Right hindlimb (tissue), 1 donor: ENCODE measurements around the gene SFRP2.

ENCODE experiments used
- DNase-seq: peaks from one replicate; pipeline ENCODE4 v3.0.0-alpha.2; 2018

SFRP2 gene

DNA sequence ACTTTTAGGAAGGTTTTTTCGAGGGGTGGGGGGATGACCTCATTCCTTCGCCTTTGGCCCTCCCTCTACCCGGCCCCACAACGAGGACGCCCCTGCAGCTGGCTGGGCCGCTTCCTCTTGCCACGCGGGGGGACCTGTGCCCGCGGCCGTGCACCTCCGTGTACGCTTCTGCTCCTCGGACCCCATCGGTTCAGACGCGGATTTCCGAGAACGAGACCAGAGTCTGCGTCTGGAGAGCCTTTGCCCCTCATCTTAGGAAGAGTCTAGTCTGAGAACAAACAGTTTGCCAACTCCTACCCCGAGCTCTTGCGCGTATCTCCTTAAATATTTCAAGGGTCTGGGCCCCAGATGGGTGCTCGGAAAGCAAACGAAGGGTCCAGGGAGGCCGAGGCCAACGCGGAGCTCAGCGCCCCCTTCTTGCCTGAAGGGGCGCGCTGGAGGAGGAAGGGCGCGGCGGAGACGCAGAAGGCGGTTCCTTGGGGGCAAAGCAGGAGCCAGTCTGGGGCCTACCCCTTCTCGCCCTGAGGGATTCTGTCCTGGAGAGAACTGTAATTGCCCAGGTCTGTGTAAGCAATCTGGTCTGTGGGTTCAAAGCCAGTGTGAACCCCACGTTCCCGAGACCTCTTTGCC, 3.9 kb upstream of the SFRP2 start:
- DNase-seq, result no peak

DNA sequence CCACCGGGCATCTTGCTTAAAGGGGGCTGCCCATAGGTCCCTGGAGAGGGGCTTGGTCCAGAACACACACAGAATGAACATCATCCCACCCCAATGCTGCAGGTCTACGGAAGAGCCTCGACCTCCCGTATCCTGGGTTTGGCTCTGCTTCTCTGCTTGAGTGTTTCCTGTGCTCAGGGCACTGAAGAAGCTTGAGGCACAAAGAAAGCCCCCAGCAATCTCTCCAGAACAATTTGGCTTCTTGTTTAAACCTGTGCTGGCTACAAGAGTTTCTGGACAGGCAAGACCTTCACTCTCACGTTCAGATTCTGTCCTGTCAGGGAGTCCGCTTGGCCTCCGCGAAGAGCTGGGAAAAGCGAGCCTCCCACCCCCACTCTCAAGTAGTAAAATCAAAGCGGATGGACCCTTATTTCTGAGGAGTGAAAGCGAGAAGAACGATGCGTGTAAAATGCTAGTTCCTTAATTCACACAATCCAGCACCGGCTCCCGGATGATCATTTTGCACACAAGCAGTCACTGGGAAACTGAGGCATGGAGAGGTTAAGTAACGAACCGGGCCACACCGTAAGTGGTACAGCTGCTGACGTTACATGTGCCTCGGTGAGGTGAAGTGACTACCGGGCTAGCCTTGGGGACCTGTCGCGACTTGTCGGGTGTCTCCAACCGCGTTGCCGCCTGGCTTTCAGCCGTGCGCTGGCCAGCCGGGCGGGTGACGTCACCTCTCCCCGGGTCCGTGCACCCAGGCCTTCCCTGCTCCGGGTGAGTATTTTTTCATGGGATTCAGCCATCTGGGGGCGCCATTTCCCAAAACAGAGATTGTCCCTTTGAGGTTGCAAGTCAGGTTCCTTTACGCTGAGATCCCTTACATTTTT, 3.1 kb upstream of the SFRP2 start:
- DNase-seq, result peak; percentile 91

DNA sequence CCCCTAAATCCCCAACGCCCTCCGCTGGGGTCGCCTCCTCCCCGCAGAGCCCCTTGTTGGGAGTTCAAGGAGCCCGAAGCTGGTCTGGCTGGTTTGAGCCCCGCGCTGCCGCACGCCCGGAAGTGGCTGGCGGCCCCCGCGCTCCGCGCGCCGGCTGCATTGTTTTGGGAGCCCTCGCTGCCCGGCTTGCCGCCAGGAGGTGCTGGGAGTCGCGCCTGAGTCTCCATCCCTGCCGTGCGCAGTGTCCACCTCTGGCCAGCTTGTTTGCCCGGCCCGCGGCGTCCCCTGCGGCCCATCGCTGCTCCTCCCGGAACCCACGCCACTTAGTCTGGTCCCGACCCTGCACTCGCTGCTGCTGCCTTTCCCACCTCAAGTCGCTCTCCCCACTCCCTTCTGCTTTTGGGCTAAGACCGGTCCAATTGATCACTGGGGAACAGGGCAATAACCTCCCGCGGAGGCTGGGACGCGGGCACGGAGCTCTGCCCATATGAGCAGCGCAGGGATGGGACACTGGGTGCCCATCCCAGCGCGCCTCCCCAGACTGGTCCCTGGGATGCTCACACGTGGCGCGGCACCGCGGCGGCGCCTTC, 2.2 kb upstream of the SFRP2 start:
- DNase-seq, result peak; percentile 67

GRCh38 chr4:153790500-153790865, 1.6 kb upstream of the SFRP2 start:
- no peak for DNase-seq

DNA sequence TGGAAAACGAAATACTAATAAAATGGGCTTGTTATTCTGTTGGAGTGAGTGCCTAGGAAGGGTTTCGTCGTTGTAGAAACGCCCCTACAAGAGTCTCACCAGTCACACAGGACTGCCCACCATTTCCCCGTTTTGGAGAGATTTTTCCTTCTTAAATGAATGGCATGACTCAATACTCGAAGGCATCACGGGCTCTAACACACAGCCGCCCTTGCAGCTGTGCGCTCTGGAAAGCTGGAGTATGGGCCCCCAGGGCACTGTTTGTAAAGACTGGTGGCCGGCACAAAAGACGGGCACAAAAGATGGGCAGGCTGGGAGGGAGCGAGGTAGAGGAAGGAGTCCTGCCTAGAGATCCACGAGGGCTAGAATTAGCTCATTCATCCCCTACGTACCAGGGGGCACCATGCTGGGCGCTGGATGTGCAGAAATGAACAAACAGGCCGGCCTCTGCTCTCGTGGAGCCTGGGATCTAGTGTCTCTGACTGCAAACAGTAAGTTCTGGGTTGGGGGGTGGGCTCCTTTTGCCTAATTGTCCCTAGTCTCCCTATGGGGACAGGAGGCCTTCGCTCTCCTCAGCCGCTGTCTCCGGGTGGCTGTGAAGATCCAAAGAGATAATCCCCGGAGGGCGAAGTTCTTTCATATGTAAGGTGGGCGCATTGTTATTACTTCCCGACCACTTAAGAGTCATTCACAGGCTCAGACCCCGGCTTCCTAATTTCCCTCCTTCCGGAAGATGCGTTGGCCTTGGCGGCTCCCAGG, 1.0 kb upstream of the SFRP2 start:
- DNase-seq, result peak; percentile 45

DNA sequence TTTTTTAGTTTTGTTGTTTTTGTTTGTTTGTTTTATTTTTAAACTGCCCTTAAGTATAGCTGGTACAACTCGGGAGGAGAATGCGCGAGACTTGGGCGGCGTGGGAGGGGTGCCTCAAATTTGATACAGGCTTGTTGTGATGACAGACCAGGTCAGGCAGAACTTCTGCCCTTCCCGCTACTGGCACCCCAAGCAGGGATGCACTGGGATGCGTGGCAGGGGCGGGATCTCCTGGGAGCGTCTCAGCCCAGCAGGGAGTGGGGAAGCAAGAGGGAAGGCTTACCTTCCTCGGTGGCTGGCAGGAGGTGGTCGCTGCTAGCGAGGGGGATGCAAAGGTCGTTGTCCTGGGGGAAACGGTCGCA, 851 bp downstream of the SFRP2 start:
- no peak for DNase-seq

DNA sequence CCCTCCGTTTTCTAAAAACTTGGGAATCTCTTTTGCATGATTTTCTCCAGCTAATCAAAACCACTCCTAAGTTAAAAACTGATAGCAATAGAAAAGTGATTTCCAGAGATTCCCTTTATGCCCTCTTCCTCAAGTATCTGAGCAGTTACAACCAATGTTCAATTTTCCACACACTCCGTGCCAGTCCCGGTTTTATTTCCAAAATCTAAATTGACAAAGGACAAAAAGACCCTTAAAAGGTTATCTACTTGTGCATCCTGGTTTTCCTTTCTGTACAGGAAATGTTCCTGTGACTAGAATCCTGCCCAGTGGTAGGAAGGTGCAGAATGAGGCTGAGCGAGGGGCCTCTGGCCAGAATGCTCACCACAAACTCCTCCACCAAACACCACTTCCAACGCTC, 1.3 kb downstream of the SFRP2 start:
- no peak for DNase-seq

GRCh38 chr4:153787061-153787560, 1.8 kb downstream of the SFRP2 start:
- DNase-seq, result no peak

GRCh38 chr4:153785910-153786721, 2.8 kb downstream of the SFRP2 start:
- no peak for DNase-seq

- no peak for DNase-seq
These were observed 4.7 kb downstream of the SFRP2 start for GRCh38 chr4:153784166-153784699.

DNA sequence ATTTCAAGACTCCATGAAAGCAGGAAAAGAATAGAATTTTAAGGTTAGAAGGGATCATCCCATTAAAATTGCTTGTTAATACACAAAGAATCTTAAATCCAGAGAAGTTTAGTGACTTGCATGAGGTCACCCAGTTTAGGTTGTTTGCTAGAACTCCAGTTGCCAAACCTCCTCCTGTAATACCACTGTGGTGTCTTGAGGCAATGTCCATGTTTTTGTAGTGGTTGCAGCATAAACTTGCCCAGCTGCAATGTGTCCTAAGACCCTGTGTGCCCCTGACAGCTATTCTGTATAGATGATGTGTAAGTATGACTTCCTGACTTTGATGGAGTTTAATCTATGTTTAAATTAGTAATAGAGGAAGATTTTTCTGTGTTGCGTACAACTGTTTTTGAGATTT, 6.3 kb downstream of the SFRP2 start:
- DNase-seq, result no peak

DNA sequence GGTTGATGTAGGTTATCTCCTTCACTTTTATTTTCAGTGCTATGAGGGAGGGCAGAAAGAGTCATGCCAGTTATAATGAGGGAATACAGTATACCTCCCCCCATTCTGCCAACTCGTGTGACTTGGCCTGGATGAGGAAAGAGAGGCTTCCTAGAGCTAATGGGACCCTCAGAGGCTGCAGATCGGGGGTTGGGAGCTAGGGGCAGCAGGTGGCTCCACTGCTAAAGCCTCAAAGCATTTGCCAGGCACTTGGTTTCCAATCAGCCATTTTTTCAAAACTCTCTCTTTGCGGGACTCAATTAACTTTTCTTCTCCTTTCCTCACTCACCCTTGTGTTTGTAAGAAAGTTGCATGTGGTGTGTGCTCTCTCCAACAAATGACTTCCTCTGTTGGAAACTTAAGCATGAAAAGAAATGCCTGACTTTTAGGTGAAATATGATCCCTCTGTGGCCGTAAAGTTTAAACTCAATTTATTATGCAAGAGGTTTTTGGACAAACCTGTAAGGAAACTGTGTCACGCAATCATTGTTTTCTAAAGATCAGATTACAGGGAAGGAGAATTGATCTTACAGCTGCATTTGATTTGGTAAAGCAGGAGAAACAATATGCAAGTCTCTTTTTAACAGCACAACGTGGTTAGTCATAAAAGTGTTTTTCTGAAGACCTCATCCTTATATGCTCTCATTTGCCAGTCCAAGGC, 7.0 kb downstream of the SFRP2 start:
- DNase-seq, result no peak

DNA sequence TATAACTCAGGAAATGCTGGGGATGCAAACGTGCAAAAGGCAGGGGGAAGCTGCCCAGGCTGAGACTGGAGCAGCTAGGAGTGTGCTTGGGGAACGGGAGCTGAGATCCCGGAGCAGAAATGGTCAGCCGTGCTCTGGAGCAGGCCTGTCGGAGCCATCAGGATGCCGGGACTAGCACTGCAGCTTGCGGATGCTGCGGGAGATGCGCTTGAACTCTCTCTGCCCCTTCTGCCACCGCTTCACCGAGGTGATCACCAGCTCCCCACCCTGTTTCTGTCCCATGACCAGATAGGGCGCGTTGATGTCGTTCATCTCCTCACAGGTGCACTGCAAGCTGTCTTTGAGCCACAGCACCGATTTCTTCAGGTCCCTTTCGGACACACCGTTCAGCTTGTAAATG, 7.6 kb downstream of the SFRP2 start:
- DNase-seq, result no peak

GRCh38 chr4:153780876-153781275, 8.0 kb downstream of the SFRP2 start:
- DNase-seq, result no peak

- DNase-seq, result no peak
These were observed 8.7 kb downstream of the SFRP2 start for GRCh38 chr4:153780221-153780620.

DNA sequence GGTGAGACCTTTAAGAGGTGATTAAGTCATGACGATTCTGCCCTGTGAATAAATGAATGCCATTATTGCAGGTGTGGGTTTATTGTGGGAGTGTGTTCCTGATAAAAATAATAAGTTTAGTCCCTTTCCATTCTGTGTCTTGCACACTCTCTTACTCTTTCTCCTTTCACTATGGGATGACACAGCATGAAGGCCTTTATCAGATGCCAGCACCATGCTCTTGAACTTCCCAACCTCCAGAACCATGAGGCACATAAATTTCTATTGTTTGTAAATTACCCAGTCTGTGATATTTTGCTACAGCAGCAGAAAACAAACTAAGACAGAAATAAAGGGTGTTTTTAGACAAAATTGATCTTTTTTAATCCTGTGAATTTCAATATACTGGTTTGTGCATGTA, 10.5 kb downstream of the SFRP2 start:
- no peak for DNase-seq

DNA sequence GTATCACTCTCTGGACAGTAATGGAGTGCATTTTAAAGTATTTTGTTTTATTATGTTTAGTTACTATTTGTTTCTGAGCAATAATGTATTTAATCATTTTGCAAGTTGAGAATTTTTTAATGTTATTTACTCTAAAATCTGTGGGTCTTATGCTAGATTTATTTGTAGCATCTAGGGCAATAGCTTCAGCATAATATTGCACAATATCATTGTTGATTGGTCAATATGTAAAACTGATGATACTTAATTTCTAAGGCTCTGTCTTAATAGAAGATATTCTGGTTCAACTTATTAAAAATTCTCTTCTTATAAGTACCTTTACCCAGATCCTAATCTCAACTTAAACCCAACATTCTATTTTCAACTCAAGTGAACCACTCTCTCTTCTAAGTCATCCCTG, 11.5 kb downstream of the SFRP2 start:
- no peak for DNase-seq

GRCh38 chr4:153776601-153777000, 12.3 kb downstream of the SFRP2 start:
- DNase-seq, result no peak

GRCh38 chr4:153773236-153773690, 15.6 kb downstream of the SFRP2 start:
- no peak for DNase-seq

GRCh38 chr4:153771046-153771445, 17.8 kb downstream of the SFRP2 start:
- no peak for DNase-seq

DNA sequence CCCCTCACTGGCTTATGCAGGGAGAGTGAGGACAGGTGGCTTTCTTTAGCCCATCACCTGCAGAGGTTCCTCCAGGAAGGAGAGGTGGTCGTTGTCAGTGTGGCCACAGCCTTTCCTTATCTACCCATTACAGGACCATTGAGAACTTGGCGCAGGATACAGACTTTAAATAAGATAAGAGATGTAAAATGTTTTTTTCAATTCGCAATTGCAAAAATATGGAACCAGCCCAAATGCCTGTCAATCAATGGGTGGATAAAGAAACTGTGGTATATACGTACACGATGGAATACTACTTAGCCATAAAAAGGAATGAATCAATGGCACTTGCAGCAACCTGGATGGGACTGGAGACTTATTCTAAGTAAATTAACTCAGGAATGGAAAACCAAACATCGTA, 22.1 kb downstream of the SFRP2 start:
- DNase-seq, result no peak
